DMS153 (cell line): ENCODE measurements around the gene ABHD4.
A peak's percentile ranks its signal among the peaks of the same experiment; 100 is the strongest.
"Not testable (repeated sequence)": the region's sequence is repeated elsewhere in the genome, so short reads cannot be mapped to it uniquely, and the experiment has no call there.

Experiments
- DNase-seq: peaks from one replicate; lab custom pipeline; 2025; lab: John Stamatoyannopoulos, UW

ABHD4 gene

GRCh38 chr14:22589096-22589839, 8.8 kb upstream of the ABHD4 start, which contains the start of gene DAD1:
Gene DAD1, minus strand, starts transcription at chr14:22589224. Its CDS starts 67 bp downstream, at chr14:22589157.
- DNase-seq: peak; percentile 99

GRCh38 chr14:22593189-22593588, 4.9 kb upstream of the ABHD4 start:
- no peak for DNase-seq

GRCh38 chr14:22593601-22594000, 4.5 kb upstream of the ABHD4 start:
- DNase-seq: no peak

- DNase-seq: no peak
Observed at GRCh38 chr14:22594156-22594716, 3.9 kb upstream of the ABHD4 start.

GRCh38 chr14:22596354-22596879, 1.7 kb upstream of the ABHD4 start:
- no peak for DNase-seq

- no peak for DNase-seq
Observed at GRCh38 chr14:22597265-22597664, 835 bp upstream of the ABHD4 start.

- no peak for DNase-seq
Observed at GRCh38 chr14:22597771-22598098, 365 bp upstream of the ABHD4 start.

GRCh38 chr14:22598896-22599244, 770 bp downstream of the ABHD4 start:
- peak; percentile 2 for DNase-seq

- no peak for DNase-seq
Observed at GRCh38 chr14:22599349-22599748, 1.2 kb downstream of the ABHD4 start.

GRCh38 chr14:22600027-22600426, 1.9 kb downstream of the ABHD4 start:
- no peak for DNase-seq

GRCh38 chr14:22601456-22601855, 3.4 kb downstream of the ABHD4 start:
- DNase-seq: no peak

- no peak for DNase-seq
Observed at GRCh38 chr14:22601996-22602395, 3.9 kb downstream of the ABHD4 start.

GRCh38 chr14:22602862-22603261, 4.8 kb downstream of the ABHD4 start:
- no peak for DNase-seq

- DNase-seq: peak; percentile 1
Observed at GRCh38 chr14:22606380-22606779, 8.3 kb downstream of the ABHD4 start.

GRCh38 chr14:22607291-22607690, 9.2 kb downstream of the ABHD4 start:
- no peak for DNase-seq

- no peak for DNase-seq
Observed at GRCh38 chr14:22610931-22611330, 12.8 kb downstream of the ABHD4 start.

GRCh38 chr14:22613106-22613695, 15.1 kb downstream of the ABHD4 start:
- no peak for DNase-seq

GRCh38 chr14:22613736-22614239, 15.7 kb downstream of the ABHD4 start:
- no peak for DNase-seq

GRCh38 chr14:22614240-22614799, 16.2 kb downstream of the ABHD4 start:
- no peak for DNase-seq

- DNase-seq: not testable (repeated sequence)
Observed at GRCh38 chr14:22615765-22616164, 17.7 kb downstream of the ABHD4 start.

GRCh38 chr14:22622255-22622654, 24.2 kb downstream of the ABHD4 start:
- DNase-seq: no peak

- no peak for DNase-seq
Observed at GRCh38 chr14:22623047-22623446, 24.9 kb downstream of the ABHD4 start.

GRCh38 chr14:22626590-22626989, 28.5 kb downstream of the ABHD4 start:
- DNase-seq: no peak
